Keratinocyte (primary cell): ENCODE data around the gene DENND1A. TPM values are rescaled to one million over a fixed set of nuclear protein-coding genes. Genes with fewer than 3 reads are reported as not detected.

ENCODE experiments used
- DNase-seq: peaks from one replicate; pipeline ENCODE4 v3.0.0-alpha.2; 2011; ENCODE audit warnings: low read depth, missing footprints, low spot score
- FAIRE-seq: peaks from 2 replicates; lab custom pipeline; 2011; peaks lifted over from hg19 to GRCh38; lab: Jason Lieb, UNC
- H2AFZ ChIP-seq: 2 replicates; pipeline ENCODE4 v1.6.0; 2012; ENCODE audit warnings: low read length, control low read depth, inconsistent platforms; ENCODE audit not compliant: control insufficient read depth
- H3K27ac ChIP-seq: 2 replicates; pipeline ENCODE4 v1.5.1; 2011; ENCODE audit warnings: low read length; ENCODE audit not compliant: control insufficient read depth, insufficient read depth
- H3K27me3 ChIP-seq: 3 replicates; pipeline ENCODE4 v1.6.0; 2011; ENCODE audit warnings: low read length; ENCODE audit not compliant: control insufficient read depth, insufficient read depth; ENCODE audit errors: extremely low read depth
- H3K36me3 ChIP-seq, 2 experiments: 2 replicates in 1 of 2; 3 replicates in 1 of 2; pipeline ENCODE4 v1.5.1; 2011; ENCODE audit warnings: low read length in 2 of 2, mild to moderate bottlenecking in 1 of 2; ENCODE audit not compliant: control insufficient read depth in 2 of 2, insufficient read depth in 2 of 2; ENCODE audit errors: extremely low read depth in 1 of 2
- H3K4me1 ChIP-seq: 3 replicates; pipeline ENCODE4 v1.5.1; 2011; ENCODE audit warnings: low read length; ENCODE audit not compliant: control insufficient read depth, insufficient read depth; ENCODE audit errors: extremely low read depth
- H3K4me2 ChIP-seq: 3 replicates; pipeline ENCODE4 v1.6.0; 2011; ENCODE audit warnings: low read depth, low read length; ENCODE audit not compliant: control insufficient read depth, insufficient read depth; ENCODE audit errors: extremely low read depth
- H3K4me3 ChIP-seq, 3 experiments: fragments of 200-600 bp in 1 of 3; sonication (generic) in 1 of 3; 2 replicates in 2 of 3; 3 replicates in 1 of 3; pipeline ENCODE4 v1.5.1; 2011 to 2016; ENCODE audit warnings: low read length in 3 of 3, mild to moderate bottlenecking in 3 of 3, control low read depth in 2 of 3, inconsistent platforms in 1 of 3, low read depth in 1 of 3, mixed read lengths in 1 of 3, mixed run types in 1 of 3, moderate library complexity in 1 of 3; ENCODE audit not compliant: control insufficient read depth in 2 of 3, insufficient read depth in 2 of 3; ENCODE audit errors: extremely low read depth in 1 of 3
- H3K79me2 ChIP-seq: 2 replicates; pipeline ENCODE4 v1.6.0; 2012; ENCODE audit warnings: low read length; ENCODE audit not compliant: control insufficient read depth, insufficient read depth
- H3K9ac ChIP-seq: 3 replicates; pipeline ENCODE4 v1.6.0; 2011; ENCODE audit warnings: low read length; ENCODE audit not compliant: control insufficient read depth, insufficient read depth; ENCODE audit errors: extremely low read depth
- H3K9me1 ChIP-seq: 3 replicates; pipeline ENCODE4 v1.6.0; 2011; ENCODE audit warnings: low read length; ENCODE audit not compliant: control insufficient read depth, insufficient read depth; ENCODE audit errors: extremely low read depth
- H3K9me3 ChIP-seq: 2 replicates; pipeline ENCODE4 v1.5.1; 2012; ENCODE audit warnings: low read depth, low read length; ENCODE audit not compliant: control insufficient read depth
- H4K20me1 ChIP-seq: 3 replicates; pipeline ENCODE4 v1.6.0; 2011; ENCODE audit warnings: low read length; ENCODE audit not compliant: control insufficient read depth, insufficient read depth; ENCODE audit errors: extremely low read depth
- EZH2 ChIP-seq: IDR thresholded peaks from one replicate; pipeline ENCODE4 v1.6.1; 2012; ENCODE audit warnings: inconsistent platforms, mild to moderate bottlenecking, low read length, moderate library complexity
- dilution Hi-C: fragments of 300-500 bp; cut with MboI; formaldehyde crosslinking; loops from one replicate; pipeline ENCODE4 v1.7.0; 2020; ENCODE audit warnings: low sequenced_read_pairs; ENCODE audit not compliant: extremely low pct_ligation_motif_present
- polyA plus RNA-seq, 5 experiments: library from polyadenylated mRNA; depleted of rRNA in 3 of 5; stranded (reverse) in 3 of 5; stranded (forward) in 1 of 5; unstranded in 1 of 5; fragments of >200 nt; gene quantifications; 1 replicate in 1 of 5; 2 replicates in 3 of 5; 3 replicates in 1 of 5; pipeline versions ENCODE4 v1.2.1 to v1.2.3, GENCODE V29; 2011 to 2012; ENCODE audit warnings: missing spikeins in 2 of 5, low read depth in 1 of 5, low replicate concordance in 1 of 5
- TF ChIP-seq, protein P1 (sequence below), 3 experiments: IDR thresholded peaks in 1 of 3; conservative IDR thresholded peaks in 1 of 3; optimal IDR thresholded peaks in 1 of 3; 2 replicates in 2 of 3; 3 replicates in 1 of 3; pipeline versions ENCODE3 to v1.5.1; 2011; ENCODE audit warnings: low read length in 3 of 3, mild to moderate bottlenecking in 3 of 3, moderate library complexity in 2 of 3, control low read depth in 1 of 3, inconsistent platforms in 1 of 3; ENCODE audit not compliant: insufficient read depth in 2 of 3; ENCODE audit errors: extremely low read depth in 1 of 3

Gene DENND1A
- polyA plus RNA-seq, 1 donor (not counting 4 experiments of a cell fraction or from before 2014, with no cell fraction given), result 13.0 TPM

DNA sequence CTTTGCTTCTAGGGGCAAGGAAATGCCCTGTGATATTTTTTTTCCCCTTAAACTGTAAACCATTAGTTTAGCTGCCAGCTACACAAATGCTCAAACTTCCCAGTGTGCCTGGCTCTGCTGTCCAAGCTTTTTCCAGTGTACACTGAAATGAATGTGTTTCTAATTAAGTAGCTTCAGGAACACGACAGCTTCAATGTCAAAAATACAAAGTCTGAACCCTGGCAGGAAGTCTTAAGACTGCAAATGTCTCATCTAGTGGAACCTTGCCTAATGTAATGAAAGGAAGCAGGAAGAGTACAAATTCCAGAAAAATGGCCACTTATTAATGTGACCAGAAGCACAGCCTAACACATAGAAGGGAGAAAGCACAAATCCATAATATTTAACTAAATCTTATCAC is 318.7 kb downstream of the DENND1A start:
- H3K9ac ChIP-seq, result no peak overlapping the region
- dilution Hi-C loops, result no loop called here
- H3K36me3 ChIP-seq, result no peaks in the 10 kb centered on the region
- FAIRE-seq, result no peak
- H4K20me1 ChIP-seq, result no peaks in the 10 kb centered on the region
- H3K4me3 ChIP-seq, result no peak overlapping the region
- H3K4me2 ChIP-seq, result no peak overlapping the region
- no peak for DNase-seq
- H3K9me3 ChIP-seq, result no peaks in the 10 kb centered on the region
- H3K27ac ChIP-seq, result no peak overlapping the region
- H2AFZ ChIP-seq, result no peak overlapping the region
- no peaks in the 10 kb centered on the region for H3K79me2 ChIP-seq
- no peaks in the 10 kb centered on the region for H3K4me1 ChIP-seq
- TF ChIP-seq EZH2, result no peak
- TF ChIP-seq, protein P1, sequence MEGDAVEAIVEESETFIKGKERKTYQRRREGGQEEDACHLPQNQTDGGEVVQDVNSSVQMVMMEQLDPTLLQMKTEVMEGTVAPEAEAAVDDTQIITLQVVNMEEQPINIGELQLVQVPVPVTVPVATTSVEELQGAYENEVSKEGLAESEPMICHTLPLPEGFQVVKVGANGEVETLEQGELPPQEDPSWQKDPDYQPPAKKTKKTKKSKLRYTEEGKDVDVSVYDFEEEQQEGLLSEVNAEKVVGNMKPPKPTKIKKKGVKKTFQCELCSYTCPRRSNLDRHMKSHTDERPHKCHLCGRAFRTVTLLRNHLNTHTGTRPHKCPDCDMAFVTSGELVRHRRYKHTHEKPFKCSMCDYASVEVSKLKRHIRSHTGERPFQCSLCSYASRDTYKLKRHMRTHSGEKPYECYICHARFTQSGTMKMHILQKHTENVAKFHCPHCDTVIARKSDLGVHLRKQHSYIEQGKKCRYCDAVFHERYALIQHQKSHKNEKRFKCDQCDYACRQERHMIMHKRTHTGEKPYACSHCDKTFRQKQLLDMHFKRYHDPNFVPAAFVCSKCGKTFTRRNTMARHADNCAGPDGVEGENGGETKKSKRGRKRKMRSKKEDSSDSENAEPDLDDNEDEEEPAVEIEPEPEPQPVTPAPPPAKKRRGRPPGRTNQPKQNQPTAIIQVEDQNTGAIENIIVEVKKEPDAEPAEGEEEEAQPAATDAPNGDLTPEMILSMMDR (optimal IDR thresholded peaks at IDR 0.05 in 1 of 3, IDR thresholded peaks at IDR 0.05 in 1 of 3, conservative IDR thresholded peaks at IDR 0.05 in 1 of 3; ENCODE audit: extremely low read depth in 1 of 3, insufficient read depth in 2 of 3, low read length in 3 of 3), result no peak
- no peaks in the 10 kb centered on the region for H3K9me1 ChIP-seq
- H3K27me3 ChIP-seq, result no peaks in the 10 kb centered on the region

DNA sequence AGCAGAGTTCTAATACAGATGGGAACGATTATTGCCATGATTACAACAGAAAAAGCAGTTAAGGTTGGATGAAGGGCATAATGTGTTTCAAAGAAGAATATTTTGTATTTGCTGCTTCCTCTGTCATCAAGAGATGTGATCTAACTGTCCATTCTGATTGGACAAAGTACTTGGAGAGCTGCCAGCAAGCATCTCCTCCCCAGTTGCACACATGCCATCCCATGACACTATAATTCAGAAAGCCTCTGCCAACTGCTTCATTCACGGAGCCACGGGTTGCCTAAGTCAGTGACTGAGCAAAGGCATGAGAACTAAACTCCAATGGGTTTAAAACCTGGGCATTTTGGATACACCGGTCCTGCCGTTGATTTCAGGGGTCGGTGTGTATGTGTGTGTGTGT is 320.1 kb downstream of the DENND1A start:
- no peaks in the 10 kb centered on the region for H3K79me2 ChIP-seq
- H2AFZ ChIP-seq, result no peak overlapping the region
- TF ChIP-seq EZH2, result no peak
- TF ChIP-seq, protein P1 (optimal IDR thresholded peaks at IDR 0.05 in 1 of 3, IDR thresholded peaks at IDR 0.05 in 1 of 3, conservative IDR thresholded peaks at IDR 0.05 in 1 of 3; ENCODE audit: extremely low read depth in 1 of 3, insufficient read depth in 2 of 3, low read length in 3 of 3), result no peak
- H3K9me3 ChIP-seq, result no peaks in the 10 kb centered on the region
- H3K9ac ChIP-seq, result no peak overlapping the region
- H4K20me1 ChIP-seq, result no peaks in the 10 kb centered on the region
- no peaks in the 10 kb centered on the region for H3K27me3 ChIP-seq
- H3K4me2 ChIP-seq, result no peak overlapping the region
- no peak for FAIRE-seq
- no peaks in the 10 kb centered on the region for H3K9me1 ChIP-seq
- dilution Hi-C loops, result no loop called here
- DNase-seq, result no peak
- H3K4me3 ChIP-seq, result no peak overlapping the region
- no peak overlapping the region for H3K27ac ChIP-seq
- H3K4me1 ChIP-seq, result no peaks in the 10 kb centered on the region
- peaks cover 0 to 1% of the 10 kb centered on the region in 2 experiments for H3K36me3 ChIP-seq
